H1 (cell line): ENCODE data around the gene MIF. TPM values are rescaled to one million over a fixed set of nuclear protein-coding genes. Genes with fewer than 3 reads are reported as not detected.

Experiments used
- CEBPB ChIP-seq: IDR thresholded peaks from 2 replicates; pipeline ENCODE4 v1.6.1; 2012; ENCODE audit warnings: low read depth, low read length
- CHD7 ChIP-seq: fragments of 300-600 bp; sonication (generic); IDR thresholded peaks from 2 replicates; pipeline ENCODE4 v1.7.1; 2012; ENCODE audit warnings: low read length, moderate library complexity, mild to moderate bottlenecking, inconsistent platforms; ENCODE audit not compliant: insufficient replicate concordance
- CTBP2 ChIP-seq: IDR thresholded peaks from 2 replicates; pipeline ENCODE4 v1.7.0; 2011; ENCODE audit warnings: borderline replicate concordance, mild to moderate bottlenecking, moderate library complexity, mixed read lengths, low read length; ENCODE audit not compliant: insufficient read depth, insufficient read length
- EZH2 ChIP-seq: fragments of 200-600 bp; sonication (generic); IDR thresholded peaks from 2 replicates; pipeline ENCODE4 v1.7.1; 2012; ENCODE audit warnings: low read depth, mild to moderate bottlenecking, moderate library complexity, low read length, inconsistent platforms; ENCODE audit not compliant: severe bottlenecking
- FOSL1 ChIP-seq: IDR thresholded peaks from 2 replicates; pipeline ENCODE4 v1.6.1; 2011; ENCODE audit warnings: mild to moderate bottlenecking, low read depth, low read length, moderate library complexity; ENCODE audit not compliant: insufficient read depth
- GTF2F1 ChIP-seq: IDR thresholded peaks from 2 replicates; pipeline ENCODE4 v1.6.1; 2012; ENCODE audit warnings: low read depth, low read length, improper control_type of control experiment, borderline replicate concordance
- POLR2AphosphoS5 ChIP-seq: IDR thresholded peaks from 2 replicates; pipeline ENCODE4 v1.6.1; 2011; ENCODE audit warnings: low read depth, low read length
- TAF1 ChIP-seq: IDR thresholded peaks from 2 replicates; pipeline ENCODE4 v1.6.1; 2011; ENCODE audit warnings: mild to moderate bottlenecking, low read depth, low read length
- polyA plus RNA-seq, 7 experiments: library from polyadenylated mRNA; depleted of rRNA in 3 of 7; stranded (reverse) in 5 of 7; unstranded in 2 of 7; fragments of >200 nt in 5 of 7; fragments of 200-250 nt in 2 of 7; gene quantifications; 1 replicate in 5 of 7; 2 replicates in 1 of 7; 4 replicates in 1 of 7; pipeline versions ENCODE4 v1.2.1 to v1.2.3, GENCODE V29; 2011 to 2013; ENCODE audit warnings: missing spikeins in 2 of 7, mixed read lengths in 2 of 7
- total RNA-seq: library from RNA; stranded (reverse); fragmentation: NEBNext Ultra II Directional; extraction: Animal tissue kit (Norgen Biotek cat#: 25700); gene quantifications from 2 replicates; pipeline ENCODE4 v1.2.1, GENCODE V29; 2021

The MIF gene
- total and polyA plus RNA-seq, 2 of the 8 experiments (the other 6 are each of a cell fraction or from before 2014, with no cell fraction given): 1,082 to 1,870 TPM

GRCh38 chr22:23889620-23890019, 4.6 kb upstream of the MIF start (continued):
- no peak for TF ChIP-seq TAF1
- no peak for TF ChIP-seq CEBPB
- no peak for TF ChIP-seq EZH2
- no peak for TF ChIP-seq POLR2AphosphoS5
- no peak for TF ChIP-seq GTF2F1
- no peak for TF ChIP-seq CHD7
- TF ChIP-seq CTBP2: no peak
- no peak for TF ChIP-seq FOSL1
